ENCODE measurements around the gene PRPF39.
"Not testable (repeated sequence)": the region's sequence is repeated elsewhere in the genome, so short reads cannot be mapped to it uniquely, and the experiment has no call there.

Gene PRPF39

GRCh38 chr14:45140661-45141187 is 56.8 kb downstream of the PRPF39 start:
- DNase-seq = no peak

DNA sequence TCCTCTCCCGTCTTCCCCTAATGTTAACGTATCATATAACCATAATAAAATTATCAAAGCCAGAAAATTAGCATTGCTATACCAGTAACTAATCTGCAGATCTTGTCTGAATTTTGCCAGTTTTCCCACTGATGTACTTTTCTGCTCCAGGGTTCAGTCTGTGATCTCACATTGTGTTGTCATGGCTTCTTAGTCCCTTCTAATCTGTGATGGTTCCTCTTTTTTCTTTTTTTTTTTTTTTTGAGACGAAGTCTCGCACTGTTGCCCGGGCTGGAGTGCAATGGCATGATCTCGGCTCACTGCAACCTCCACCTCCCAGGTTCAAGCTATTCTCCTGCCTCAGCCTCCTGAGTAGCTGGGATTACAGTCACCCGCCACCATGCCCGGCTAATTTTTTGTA is 58.2 kb downstream of the PRPF39 start:
- not testable (repeated sequence) for DNase-seq

DNA sequence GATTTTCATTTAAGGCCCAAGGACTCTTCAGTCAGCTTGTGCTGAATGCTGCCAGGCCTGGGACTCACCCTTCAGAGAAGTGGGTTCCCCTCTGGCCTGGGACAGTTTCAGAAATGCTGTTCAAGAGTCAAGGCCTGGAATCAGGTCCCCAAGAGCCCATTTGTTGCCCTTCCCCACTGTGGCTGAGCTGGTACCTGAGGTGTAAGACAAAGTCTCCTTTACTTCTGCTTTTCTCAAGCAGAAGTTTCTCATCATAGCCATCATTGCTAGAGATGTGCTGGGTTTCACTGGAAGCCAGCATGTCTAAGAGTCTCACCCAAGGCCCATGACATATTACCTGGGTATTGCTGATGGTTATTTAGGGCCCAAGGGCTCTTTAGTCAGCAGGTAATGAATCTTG is 60.7 kb downstream of the PRPF39 start:
- DNase-seq = no peak

GRCh38 chr14:45145214-45145613 is 61.3 kb downstream of the PRPF39 start:
- DNase-seq = no peak

- DNase-seq = no peak
These were observed 65.7 kb downstream of the PRPF39 start for GRCh38 chr14:45149602-45150001.

DNA sequence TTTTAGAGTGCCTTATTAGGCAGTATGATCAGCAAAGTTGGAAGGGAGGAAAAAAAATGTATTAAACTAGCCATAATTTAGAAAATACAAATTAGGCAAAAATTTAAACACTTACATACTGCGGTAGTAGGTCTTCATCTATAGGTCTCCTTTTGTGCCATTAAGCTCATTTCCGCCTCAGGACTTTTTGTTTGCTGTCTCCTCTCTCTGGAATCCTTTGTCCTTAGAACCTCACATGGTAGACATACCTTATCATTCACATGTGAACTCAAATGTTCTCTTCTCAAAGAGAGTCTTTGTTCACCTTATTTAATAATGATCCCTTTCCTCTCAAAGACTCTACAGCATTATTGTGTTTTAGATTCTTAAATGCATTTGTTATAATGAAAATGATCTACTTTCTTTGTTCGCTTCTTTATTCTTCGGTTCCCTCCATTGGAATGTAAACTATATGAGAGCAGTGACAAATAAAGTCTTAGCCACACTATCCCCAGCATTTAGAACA is 66.5 kb downstream of the PRPF39 start:
- no peak for DNase-seq

DNA sequence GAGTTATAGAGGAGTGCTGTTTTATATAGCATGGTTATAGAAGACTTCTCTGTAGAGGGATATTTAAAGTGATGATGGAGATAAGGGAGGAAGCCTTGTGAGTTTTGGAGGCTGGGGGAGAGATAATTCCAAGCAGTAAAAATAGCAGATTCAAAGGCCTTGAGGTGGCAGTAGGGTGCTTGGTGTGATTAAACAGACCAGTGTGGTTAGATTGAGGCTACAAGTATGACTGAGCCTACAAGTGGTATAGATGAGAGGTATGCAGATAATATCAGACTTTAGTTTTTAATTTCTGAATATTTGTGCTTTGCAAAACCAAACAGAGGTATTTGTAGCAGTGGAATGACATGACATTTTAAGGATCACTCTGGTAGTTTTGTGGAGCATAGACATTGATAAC is 72.2 kb downstream of the PRPF39 start:
- DNase-seq = no peak
